Neuronal stem cell (in vitro differentiated cells): Measurements from ENCODE around the gene ENPP1.

ENCODE experiments used
- DNase-seq: peaks from one replicate; pipeline ENCODE4 v3.0.0-alpha.2; 2013; ENCODE audit warnings: low spot score
- H2AFZ ChIP-seq: one replicate; pipeline ENCODE4 v1.6.1; 2013; ENCODE audit warnings: mild to moderate bottlenecking, low read length, inconsistent platforms
- H2AK5ac ChIP-seq: 2 replicates; pipeline ENCODE4 v1.6.1; 2013; ENCODE audit warnings: low read depth, mild to moderate bottlenecking, inconsistent platforms, low read length, moderate library complexity, mixed read lengths
- H2BK120ac ChIP-seq: 2 replicates; pipeline ENCODE4 v1.6.1; 2013; ENCODE audit warnings: low read depth, mild to moderate bottlenecking, inconsistent platforms, low read length, moderate library complexity, mixed read lengths
- H2BK12ac ChIP-seq: one replicate; pipeline ENCODE4 v1.6.1; 2013; ENCODE audit warnings: low read length, inconsistent platforms
- H2BK15ac ChIP-seq: 2 replicates; pipeline ENCODE4 v1.6.1; 2013; ENCODE audit warnings: mild to moderate bottlenecking, low read length, inconsistent platforms, mixed read lengths
- H2BK5ac ChIP-seq: one replicate; pipeline ENCODE4 v1.6.1; 2013; ENCODE audit warnings: inconsistent platforms, mild to moderate bottlenecking, low read length, moderate library complexity
- H3K14ac ChIP-seq: one replicate; pipeline ENCODE4 v1.6.1; 2013; ENCODE audit warnings: low read length, inconsistent platforms
- H3K18ac ChIP-seq: 2 replicates; pipeline ENCODE4 v1.6.1; 2013; ENCODE audit warnings: low read length, inconsistent platforms
- H3K23ac ChIP-seq: 2 replicates; pipeline ENCODE4 v1.6.1; 2013; ENCODE audit warnings: low read depth, mild to moderate bottlenecking, mixed read lengths, low read length, inconsistent platforms; ENCODE audit not compliant: poor library complexity
- H3K27ac ChIP-seq: replicated peaks from 3 replicates; pipeline ENCODE4 v1.5.1; 2013; ENCODE audit warnings: low read length, inconsistent platforms
- H3K27me3 ChIP-seq, 3 experiments: 2 replicates each; pipeline ENCODE4 v1.6.1; 2013; ENCODE audit warnings: low read length in 3 of 3, mild to moderate bottlenecking in 2 of 3, inconsistent platforms in 1 of 3, low read depth in 1 of 3, mixed read lengths in 1 of 3, moderate library complexity in 1 of 3; ENCODE audit not compliant: control insufficient read depth in 3 of 3, insufficient read depth in 3 of 3
- H3K36me3 ChIP-seq, 2 donors: replicated peaks in 1 of 2; 2 replicates each; pipeline ENCODE4 v1.6.1; 2013; ENCODE audit warnings: low read length in 2 of 2; ENCODE audit not compliant: control insufficient read depth in 2 of 2, insufficient read depth in 2 of 2
- H3K4ac ChIP-seq: 2 replicates; pipeline ENCODE4 v1.6.1; 2013; ENCODE audit warnings: inconsistent platforms, mild to moderate bottlenecking, low read length, moderate library complexity
- H3K4me1 ChIP-seq, 2 donors: 1 replicate in 1 of 2; 2 replicates in 1 of 2; pipeline ENCODE4 v1.6.1; 2013; ENCODE audit warnings: low read length in 2 of 2, low read depth in 1 of 2; ENCODE audit not compliant: control insufficient read depth in 2 of 2, insufficient read depth in 1 of 2
- H3K4me2 ChIP-seq: one replicate; pipeline ENCODE4 v1.6.1; 2013; ENCODE audit warnings: mild to moderate bottlenecking, low read length, inconsistent platforms; ENCODE audit not compliant: insufficient read depth, poor library complexity, severe bottlenecking
- H3K4me3 ChIP-seq, 2 donors: 2 replicates each; pipeline ENCODE4 v1.5.1; 2013; ENCODE audit warnings: low read length in 2 of 2, mild to moderate bottlenecking in 2 of 2, inconsistent platforms in 1 of 2, moderate library complexity in 1 of 2
- H3K79me1 ChIP-seq: one replicate; pipeline ENCODE4 v1.6.1; 2013; ENCODE audit warnings: low read depth, mild to moderate bottlenecking, inconsistent platforms, low read length, moderate library complexity
- H3K9ac ChIP-seq: one replicate; pipeline ENCODE4 v1.6.1; 2013; ENCODE audit warnings: mild to moderate bottlenecking, low read depth, low read length, inconsistent platforms; ENCODE audit not compliant: poor library complexity
- H3K9me3 ChIP-seq, 2 donors: replicated peaks in 1 of 2; 2 replicates each; pipeline versions ENCODE3 to v1.6.1; 2013; ENCODE audit warnings: low read length in 2 of 2, mild to moderate bottlenecking in 2 of 2, inconsistent platforms in 1 of 2, low read depth in 1 of 2, mixed read lengths in 1 of 2, moderate library complexity in 1 of 2; ENCODE audit not compliant: control insufficient read depth in 2 of 2, insufficient read depth in 1 of 2
- H4K8ac ChIP-seq: one replicate; pipeline ENCODE4 v1.6.1; 2013; ENCODE audit warnings: low read depth, mild to moderate bottlenecking, inconsistent platforms, low read length, moderate library complexity
- H4K91ac ChIP-seq: one replicate; pipeline ENCODE4 v1.6.1; 2013; ENCODE audit warnings: low read length, low read depth, mild to moderate bottlenecking, inconsistent platforms; ENCODE audit not compliant: poor library complexity
- WGBS, 2 donors: extraction: QIAGEN DNeasy Blood & Tissue Kit; methylation state at CpG; one replicate each; pipeline ENCODE4 v1.1.7; 2013; ENCODE audit warnings: missing lambda C conversion rate in 2 of 2, mixed read lengths in 1 of 2; ENCODE audit not compliant: insufficient read length in 2 of 2, insufficient replicate concordance in 1 of 2; ENCODE audit errors: extremely low coverage in 2 of 2; 5-methylcytosine and 5-hydroxymethylcytosine counted together

The ENPP1 gene

GRCh38 chr6:131762984-131763383 lies 44.8 kb upstream of the ENPP1 start:
- Histone ChIP-seq H3K18ac (no peak overlapping the region), H3K4me2 (no peak overlapping the region), H2BK12ac (no peak overlapping the region), H3K4ac (no peak overlapping the region), H3K9me3 (no peaks in the 10 kb centered on the region), H3K4me3 (no peak overlapping the region), H2AK5ac (no peak overlapping the region), H3K4me1 (no peaks in the 10 kb centered on the region), H3K27ac (no peak overlapping the region), H2BK120ac (no peak overlapping the region), H3K9ac (no peak overlapping the region), H2BK15ac (no peak overlapping the region), H3K14ac (no peak overlapping the region), H3K27me3 (peaks cover 0 to 2% (median 0%) of the 10 kb centered on the region in 3 experiments), H3K23ac (no peak overlapping the region), H4K8ac (no peak overlapping the region), H3K36me3 (no peaks in the 10 kb centered on the region), H4K91ac (no peak overlapping the region), H2AFZ (no peak overlapping the region), H2BK5ac (no peak overlapping the region), H3K79me1 (no peaks in the 10 kb centered on the region)
- whole genome bisulfite sequencing, 2 donors: no CpG with 5 or more reads among the region's 2 CpGs
- no peak for DNase-seq

GRCh38 chr6:131763749-131764148 lies 44.1 kb upstream of the ENPP1 start:
- H3K79me1 ChIP-seq: no peaks in the 10 kb centered on the region
- no peak overlapping the region for H2BK120ac ChIP-seq
- peaks cover 0 to 2% (median 0%) of the 10 kb centered on the region in 3 experiments for H3K27me3 ChIP-seq
- H4K8ac ChIP-seq: no peak overlapping the region
- H3K23ac ChIP-seq: no peak overlapping the region
- no peak overlapping the region for H2BK5ac ChIP-seq
- no peak overlapping the region for H2BK15ac ChIP-seq
- no peaks in the 10 kb centered on the region for H3K36me3 ChIP-seq
- no peak overlapping the region for H3K4me2 ChIP-seq
- H2BK12ac ChIP-seq: no peak overlapping the region
- no peak overlapping the region for H3K14ac ChIP-seq
- DNase-seq: no peak
- no CpG with 5 or more reads among the region's 1 CpG for WGBS, 2 donors
- no peak overlapping the region for H2AFZ ChIP-seq
- H3K18ac ChIP-seq: no peak overlapping the region
- no peak overlapping the region for H3K4me3 ChIP-seq
- no peak overlapping the region for H2AK5ac ChIP-seq
- no peaks in the 10 kb centered on the region for H3K4me1 ChIP-seq
- no peak overlapping the region for H3K27ac ChIP-seq
- H3K9me3 ChIP-seq: no peaks in the 10 kb centered on the region
- no peak overlapping the region for H3K9ac ChIP-seq
- no peak overlapping the region for H3K4ac ChIP-seq
- H4K91ac ChIP-seq: no peak overlapping the region

GRCh38 chr6:131764350-131764749 lies 43.5 kb upstream of the ENPP1 start:
- Histone ChIP-seq H3K9me3 (no peaks in the 10 kb centered on the region), H3K4ac (no peak overlapping the region), H2AFZ (no peak overlapping the region), H3K18ac (no peak overlapping the region), H3K9ac (no peak overlapping the region), H3K27ac (no peak overlapping the region), H3K4me3 (no peak overlapping the region), H3K36me3 (no peaks in the 10 kb centered on the region), H3K27me3 (peaks cover 0 to 4% (median 0%) of the 10 kb centered on the region in 3 experiments), H3K79me1 (no peaks in the 10 kb centered on the region), H3K23ac (no peak overlapping the region), H3K4me2 (no peak overlapping the region), H4K8ac (no peak overlapping the region), H2BK120ac (no peak overlapping the region), H4K91ac (no peak overlapping the region), H2BK12ac (no peak overlapping the region), H3K14ac (no peak overlapping the region), H3K4me1 (no peaks in the 10 kb centered on the region), H2AK5ac (no peak overlapping the region), H2BK5ac (no peak overlapping the region), H2BK15ac (no peak overlapping the region)
- DNase-seq: no peak
- WGBS, 2 donors: no CpG with 5 or more reads among the region's 4 CpGs

GRCh38 chr6:131765081-131765803 lies 42.6 kb upstream of the ENPP1 start:
- no CpG with 5 or more reads among the region's 9 CpGs for WGBS, 2 donors
- Histone ChIP-seq H3K9me3 (no peaks in the 10 kb centered on the region), H3K4me1 (no peaks in the 10 kb centered on the region), H3K27ac (no peak overlapping the region), H2BK5ac (no peak overlapping the region), H3K36me3 (no peaks in the 10 kb centered on the region), H2BK15ac (no peak overlapping the region), H3K27me3 (peaks cover 0 to 5% (median 0%) of the 10 kb centered on the region in 3 experiments), H3K79me1 (no peaks in the 10 kb centered on the region), H2BK120ac (no peak overlapping the region), H2AFZ (no peak overlapping the region), H3K14ac (no peak overlapping the region), H3K4ac (no peak overlapping the region), H3K9ac (no peak overlapping the region), H4K91ac (no peak overlapping the region), H3K4me2 (no peak overlapping the region), H3K18ac (no peak overlapping the region), H2AK5ac (no peak overlapping the region), H3K4me3 (no peak overlapping the region), H2BK12ac (no peak overlapping the region), H3K23ac (no peak overlapping the region), H4K8ac (no peak overlapping the region)
- DNase-seq: no peak
